Stimulated activated CD8-positive, alpha-beta memory T cell treated with anti-CD3 and anti-CD28 coated beads, Interleukin-15, amount 100 ng/mL, for 1 hour (primary cell): ENCODE data around the gene TDRD10.

Experiments
- DNase-seq: peaks from one replicate; pipeline ENCODE4 v3.0.0-alpha.2; 2020; ENCODE audit warnings: low read depth

Gene TDRD10

GRCh38 chr1:154553056-154554030 is 51.3 kb downstream of the TDRD10 start:
- no peak for DNase-seq

- no peak for DNase-seq
Measured at GRCh38 chr1:154556422-154556821, 54.4 kb downstream of the TDRD10 start.

- no peak for DNase-seq
Measured at GRCh38 chr1:154557248-154557938, 55.4 kb downstream of the TDRD10 start.

- no peak for DNase-seq
Measured at GRCh38 chr1:154557939-154558719, 56.1 kb downstream of the TDRD10 start, which contains the start of gene UBE2Q1. Gene UBE2Q1, minus strand, starts transcription at chr1:154558662. Its CDS starts 109 bp downstream, at chr1:154558553.

GRCh38 chr1:154558720-154559465 is 56.9 kb downstream of the TDRD10 start:
- peak; percentile 99 for DNase-seq

GRCh38 chr1:154559466-154560044 is 57.5 kb downstream of the TDRD10 start:
- DNase-seq: peak; percentile 62

- no peak for DNase-seq
Measured at GRCh38 chr1:154565876-154566275, 63.9 kb downstream of the TDRD10 start.

- DNase-seq: peak; percentile 39
Measured at GRCh38 chr1:154567386-154568156, 65.6 kb downstream of the TDRD10 start, which contains the start of gene CHRNB2. Gene CHRNB2, plus strand, starts transcription at chr1:154567778. Its CDS starts 267 bp downstream, at chr1:154568045.

GRCh38 chr1:154568157-154568815 is 66.3 kb downstream of the TDRD10 start:
- no peak for DNase-seq

- no peak for DNase-seq
Measured at GRCh38 chr1:154571244-154571963, 69.4 kb downstream of the TDRD10 start.

GRCh38 chr1:154571964-154572288 is 69.9 kb downstream of the TDRD10 start:
- DNase-seq: no peak

- no peak for DNase-seq
Measured at GRCh38 chr1:154572468-154573167, 70.6 kb downstream of the TDRD10 start.

- DNase-seq: no peak
Measured at GRCh38 chr1:154573168-154573510, 71.1 kb downstream of the TDRD10 start.

GRCh38 chr1:154574716-154575115 is 72.7 kb downstream of the TDRD10 start:
- DNase-seq: no peak

- DNase-seq: no peak
Measured at GRCh38 chr1:154575147-154575927, 73.3 kb downstream of the TDRD10 start.

- DNase-seq: no peak
Measured at GRCh38 chr1:154575951-154576566, 74.0 kb downstream of the TDRD10 start.

GRCh38 chr1:154577346-154578057 is 75.5 kb downstream of the TDRD10 start:
- no peak for DNase-seq
